SHP77 (cell line): ENCODE results near the gene DGKG.

Experiments used
- DNase-seq, 2 experiments: peaks; one replicate each; lab custom pipeline; 2025; lab: John Stamatoyannopoulos, UW

DGKG gene

GRCh38 chr3:186275436-186275835 is 86.6 kb downstream of the DGKG start:
- DNase-seq: no peak

- DNase-seq: no peak
These were observed 88.4 kb downstream of the DGKG start for GRCh38 chr3:186273586-186273985.

GRCh38 chr3:186270701-186271100 is 91.3 kb downstream of the DGKG start:
- no peak for DNase-seq

- DNase-seq: no peak
These were observed 93.2 kb downstream of the DGKG start for GRCh38 chr3:186268616-186269448.

- no peak for DNase-seq
These were observed 94.3 kb downstream of the DGKG start for GRCh38 chr3:186267758-186268157.

- no peak for DNase-seq
These were observed 97.2 kb downstream of the DGKG start for GRCh38 chr3:186264608-186265400.

- no peak for DNase-seq
These were observed 100.4 kb downstream of the DGKG start for GRCh38 chr3:186261638-186262037.

- DNase-seq: no peak
These were observed 101.3 kb downstream of the DGKG start for GRCh38 chr3:186260726-186261125.

GRCh38 chr3:186259612-186260383 is 102.2 kb downstream of the DGKG start:
- peak; percentile 51 to 75 for DNase-seq

GRCh38 chr3:186258968-186259367 is 103.1 kb downstream of the DGKG start:
- no peak for DNase-seq

GRCh38 chr3:186257866-186258265 is 104.2 kb downstream of the DGKG start:
- no peak for DNase-seq

GRCh38 chr3:186255703-186256331 is 106.2 kb downstream of the DGKG start:
- peak in 1 of 2 experiments; percentile 25 for DNase-seq

- DNase-seq: no peak
These were observed 107.1 kb downstream of the DGKG start for GRCh38 chr3:186254676-186255650.

GRCh38 chr3:186251948-186252619 is 110.0 kb downstream of the DGKG start:
- no peak for DNase-seq

- DNase-seq: no peak
These were observed 113.2 kb downstream of the DGKG start for GRCh38 chr3:186248850-186249249.

- DNase-seq: no peak
These were observed 113.9 kb downstream of the DGKG start for GRCh38 chr3:186247821-186248814.

- no peak for DNase-seq
These were observed 115.1 kb downstream of the DGKG start for GRCh38 chr3:186246941-186247340.

GRCh38 chr3:186244016-186244415 is 118.0 kb downstream of the DGKG start:
- no peak for DNase-seq
